ENCODE measurements around the gene AP3S1.

GRCh38 chr5:115850744-115851416 is 9.1 kb downstream of the AP3S1 start:
- TF ChIP-seq CTCF (conservative IDR thresholded peaks at IDR 0.05; ENCODE audit: low read length) (no peak), EZH2phosphoT487 (IDR thresholded peaks at IDR 0.05; ENCODE audit: borderline replicate concordance, low read depth, low read length) (no peak)

Measured in OCI-LY7 (cell line).